Measurements from ENCODE around the gene EFNA3.
A peak's percentile ranks its signal among the peaks of the same experiment; 100 is the strongest.

EFNA3 gene

DNA sequence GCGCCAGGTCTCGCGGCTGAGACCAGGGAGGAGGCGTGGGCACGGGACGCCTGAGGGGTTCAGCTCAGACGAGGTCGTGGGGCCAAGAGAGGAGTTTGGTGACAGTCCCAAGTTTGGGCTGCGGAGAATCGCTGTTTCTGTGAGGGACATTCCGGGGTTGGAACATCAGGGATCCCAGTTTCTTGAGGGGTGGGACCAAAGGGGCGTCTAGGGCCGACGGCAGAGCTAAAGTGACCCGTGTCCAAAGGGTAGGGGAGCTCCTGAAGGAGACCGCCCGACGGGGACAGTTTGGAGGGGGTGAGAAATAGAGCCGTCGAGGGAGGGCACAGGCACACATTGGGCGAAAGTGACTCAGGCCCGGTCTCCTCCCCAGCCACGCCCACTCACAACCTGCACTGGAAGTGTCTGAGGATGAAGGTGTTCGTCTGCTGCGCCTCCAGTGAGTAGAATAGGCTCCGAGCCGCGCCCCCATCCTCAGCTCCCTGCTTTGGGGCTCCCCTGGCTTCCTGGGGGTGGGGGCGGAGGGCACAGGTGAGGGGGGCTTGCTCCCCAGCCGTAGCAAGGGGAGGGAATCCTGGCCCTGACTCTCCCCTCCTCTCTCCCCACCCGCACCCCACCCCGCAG, 7.0 kb downstream of the EFNA3 start:
- no peak for DNase-seq

DNA sequence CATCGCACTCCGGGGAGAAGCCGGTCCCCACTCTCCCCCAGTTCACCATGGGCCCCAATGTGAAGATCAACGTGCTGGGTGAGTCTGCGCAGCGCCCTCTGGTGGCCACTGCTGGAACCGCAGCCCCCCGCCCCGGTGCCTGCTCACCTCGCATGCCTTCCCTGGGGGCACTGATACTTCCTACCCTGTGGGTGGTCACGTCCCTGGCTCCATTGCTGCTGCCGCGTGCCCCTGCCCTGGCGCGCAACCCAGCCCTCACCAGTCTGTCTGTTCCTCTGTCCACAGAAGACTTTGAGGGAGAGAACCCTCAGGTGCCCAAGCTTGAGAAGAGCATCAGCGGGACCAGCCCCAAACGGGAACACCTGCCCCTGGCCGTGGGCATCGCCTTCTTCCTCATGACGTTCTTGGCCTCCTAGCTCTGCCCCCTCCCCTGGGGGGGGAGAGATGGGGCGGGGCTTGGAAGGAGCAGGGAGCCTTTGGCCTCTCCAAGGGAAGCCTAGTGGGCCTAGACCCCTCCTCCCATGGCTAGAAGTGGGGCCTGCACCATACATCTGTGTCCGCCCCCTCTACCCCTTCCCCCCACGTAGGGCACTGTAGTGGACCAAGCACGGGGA, 7.6 kb downstream of the EFNA3 start:
- DNase-seq, result no peak

DNA sequence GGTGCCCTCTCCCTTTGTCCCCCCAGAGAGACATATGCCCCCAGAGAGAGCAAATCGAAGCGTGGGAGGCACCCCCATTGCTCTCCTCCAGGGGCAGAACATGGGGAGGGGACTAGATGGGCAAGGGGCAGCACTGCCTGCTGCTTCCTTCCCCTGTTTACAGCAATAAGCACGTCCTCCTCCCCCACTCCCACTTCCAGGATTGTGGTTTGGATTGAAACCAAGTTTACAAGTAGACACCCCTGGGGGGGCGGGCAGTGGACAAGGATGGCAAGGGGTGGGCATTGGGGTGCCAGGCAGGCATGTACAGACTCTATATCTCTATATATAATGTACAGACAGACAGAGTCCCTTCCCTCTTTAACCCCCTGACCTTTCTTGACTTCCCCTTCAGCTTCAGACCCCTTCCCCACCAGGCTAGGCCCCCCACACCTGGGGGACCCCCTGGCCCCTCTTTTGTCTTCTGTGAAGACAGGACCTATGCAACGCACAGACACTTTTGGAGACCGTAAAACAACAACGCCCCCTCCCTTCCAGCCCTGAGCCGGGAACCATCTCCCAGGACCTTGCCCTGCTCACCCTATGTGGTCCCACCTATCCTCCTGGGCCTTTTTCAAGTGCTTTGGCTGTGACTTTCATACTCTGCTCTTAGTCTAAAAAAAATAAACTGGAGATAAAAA, 8.4 kb downstream of the EFNA3 start:
- no peak for DNase-seq

DNA sequence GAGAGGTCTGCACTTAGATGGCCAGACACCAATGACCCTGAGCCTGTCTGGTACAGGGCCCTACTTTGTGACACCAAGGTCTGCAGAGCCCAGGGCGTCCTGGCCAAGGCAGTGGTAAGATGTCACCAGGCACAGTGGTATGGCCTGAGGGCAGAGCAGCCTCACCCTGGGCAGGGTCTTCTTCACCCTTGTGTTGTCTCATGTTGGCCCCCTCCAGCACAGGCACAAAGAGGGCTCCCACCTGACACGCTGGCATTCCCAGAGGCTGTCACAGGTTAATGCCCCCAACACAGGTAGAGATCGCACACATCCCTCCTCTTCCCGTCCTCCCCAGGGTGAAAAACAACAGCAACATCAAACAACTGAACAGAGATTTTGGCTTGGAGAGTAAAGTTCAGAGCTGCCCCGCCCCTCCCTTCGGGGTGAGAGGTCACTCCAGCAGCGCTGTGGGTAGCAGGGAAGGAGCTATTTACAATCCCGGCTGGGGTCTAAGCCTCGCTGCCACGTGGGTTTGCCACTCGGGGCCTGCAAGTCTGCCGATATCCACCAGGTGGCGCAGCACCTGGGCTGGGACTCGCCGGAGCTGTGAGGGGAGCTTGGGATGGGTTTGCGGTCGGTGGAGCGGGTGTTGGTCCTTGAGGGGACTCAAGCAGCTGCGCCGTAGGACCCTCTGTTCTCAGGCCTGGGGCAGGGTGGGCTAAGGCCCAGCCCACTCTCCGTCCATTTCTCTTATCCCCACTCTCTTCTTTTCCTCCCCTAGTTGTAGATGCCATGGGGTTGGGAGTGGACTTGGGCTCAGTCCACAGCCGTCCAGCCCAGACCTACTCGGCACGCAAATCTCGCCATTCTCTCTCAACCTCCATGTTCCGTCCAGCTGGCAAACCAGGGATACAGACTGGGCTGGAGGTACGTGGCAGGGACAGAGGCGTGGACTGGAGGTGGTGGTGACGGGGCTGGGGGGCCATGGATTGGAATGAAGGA, 12.7 kb downstream of the EFNA3 start:
- DNase-seq, result no peak

DNA sequence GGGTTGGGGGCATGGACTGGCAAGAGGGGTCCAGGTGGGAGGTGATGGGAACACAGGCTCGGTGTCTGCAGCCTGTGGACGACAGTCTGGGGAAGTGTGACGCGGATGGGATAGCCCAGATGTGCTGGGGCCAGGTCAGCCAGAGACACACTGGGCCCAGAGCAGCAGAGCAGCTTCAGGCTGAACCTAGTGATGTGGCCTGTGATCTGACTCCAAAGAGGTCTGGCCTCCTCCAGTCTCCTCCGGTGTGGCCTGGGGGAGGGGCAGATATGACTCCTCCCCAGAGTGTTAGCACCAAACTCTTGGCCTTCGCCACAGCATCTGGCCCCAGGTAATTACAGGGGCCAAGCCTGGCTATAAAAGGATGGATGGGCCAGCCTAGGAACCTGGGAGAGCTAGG, 13.5 kb downstream of the EFNA3 start:
- DNase-seq, result no peak

DNA sequence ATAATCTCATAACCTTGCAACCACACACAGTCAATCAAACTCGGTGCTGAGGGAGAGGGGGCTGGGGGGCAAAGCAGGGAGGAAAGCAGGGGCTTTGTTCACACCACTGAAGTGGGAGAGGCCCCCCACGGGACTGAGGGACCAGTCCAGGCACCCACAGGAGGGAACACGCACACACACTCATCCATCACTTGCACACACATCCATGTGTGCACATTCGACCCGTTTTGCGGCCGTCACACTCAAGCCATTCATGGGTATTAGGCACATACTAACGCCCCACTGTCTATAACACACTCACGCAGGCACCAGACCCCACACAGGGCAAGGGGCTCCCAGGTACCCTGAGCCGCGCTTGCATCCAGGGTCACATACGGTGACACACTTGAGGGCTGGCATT, 14.0 kb downstream of the EFNA3 start:
- DNase-seq, result no peak

DNA sequence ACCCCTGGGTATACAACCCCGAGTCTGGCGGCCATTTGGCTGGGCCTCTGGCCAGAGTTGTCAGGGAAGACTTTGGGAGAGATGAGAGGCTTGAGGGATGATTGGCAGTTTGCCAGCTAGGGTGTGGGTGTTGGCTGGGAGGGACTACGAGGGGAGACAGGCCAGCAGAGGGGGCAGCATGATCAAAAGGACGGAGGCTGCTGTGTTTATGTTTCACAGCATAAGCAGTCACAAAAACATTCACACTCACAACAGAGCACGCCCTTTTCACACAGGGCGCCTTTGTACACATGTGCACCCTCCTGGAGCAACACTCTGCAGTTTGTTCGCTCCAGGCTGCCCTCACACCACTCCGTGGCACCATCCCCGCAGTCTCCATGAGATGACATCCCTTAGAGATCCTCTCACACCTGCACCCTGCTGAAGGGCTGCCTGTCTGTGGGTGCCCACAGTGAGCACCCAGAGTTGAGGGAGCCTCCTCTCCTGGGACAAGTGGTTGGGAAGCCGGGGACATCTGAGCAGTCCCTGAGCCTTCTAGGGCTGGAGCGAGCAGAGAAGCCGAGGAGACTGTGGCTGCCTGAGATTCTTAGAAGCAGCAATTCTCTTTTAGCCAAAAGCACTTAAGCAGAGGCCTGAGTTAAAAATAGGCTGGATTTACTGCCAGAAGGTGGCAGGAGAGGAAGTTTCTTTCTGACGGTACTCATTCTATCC, 15.4 kb downstream of the EFNA3 start:
- peak; percentile 40 for DNase-seq

DNA sequence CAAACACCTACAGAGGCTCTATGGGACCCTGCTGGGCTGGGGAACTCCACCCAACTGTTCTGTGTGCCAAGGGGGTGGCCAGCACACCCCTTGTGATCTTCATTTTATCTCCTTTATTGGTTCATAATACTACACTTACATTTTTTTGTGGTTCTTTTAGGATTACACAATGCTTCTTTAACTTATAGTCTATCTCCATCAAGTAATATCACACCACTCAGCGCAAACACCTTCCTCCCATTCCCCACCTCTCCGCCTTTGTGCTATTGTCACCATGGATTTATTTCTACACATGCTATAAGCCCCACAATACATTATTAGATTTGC, 15.9 kb downstream of the EFNA3 start:
- DNase-seq, result no peak

DNA sequence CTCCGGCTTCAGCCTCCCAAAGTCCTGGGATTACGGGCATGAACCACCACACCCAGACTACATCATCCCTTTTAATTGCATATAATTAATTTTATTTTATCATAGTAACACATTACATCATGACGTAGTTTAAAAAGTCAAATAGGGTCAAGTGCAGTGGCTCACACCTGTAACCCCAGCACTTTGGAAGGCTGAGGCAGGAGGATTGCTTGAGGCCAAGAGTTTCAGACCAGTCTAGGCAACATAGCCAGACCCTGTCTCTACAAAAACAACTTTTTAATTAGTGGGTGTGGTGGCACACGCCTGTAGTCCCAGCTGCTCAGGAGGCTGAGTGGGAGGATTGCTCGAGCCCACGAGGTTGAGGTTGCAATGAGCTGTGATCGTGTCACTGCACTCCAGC, 20.7 kb downstream of the EFNA3 start:
- no peak for DNase-seq

DNA sequence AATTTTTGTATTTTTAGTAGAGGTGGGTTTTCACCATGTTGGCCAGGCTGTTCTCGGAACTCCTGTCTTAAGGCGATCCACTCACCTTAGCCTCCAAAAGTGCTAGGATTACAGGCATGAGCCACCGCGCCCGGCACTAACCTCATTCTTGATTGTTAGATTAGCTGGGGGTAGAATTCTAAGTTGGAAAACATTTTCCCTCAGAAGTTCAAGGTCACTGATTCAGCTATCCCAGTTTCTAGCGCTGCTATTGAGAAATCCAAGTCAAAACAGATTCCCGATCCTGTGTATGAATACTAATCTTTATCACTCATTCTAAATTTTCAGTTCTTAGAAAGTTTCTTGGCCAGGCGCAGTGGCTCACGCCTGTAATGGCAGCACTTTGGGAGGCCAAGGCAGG, 24.7 kb downstream of the EFNA3 start:
- DNase-seq, result no peak

DNA sequence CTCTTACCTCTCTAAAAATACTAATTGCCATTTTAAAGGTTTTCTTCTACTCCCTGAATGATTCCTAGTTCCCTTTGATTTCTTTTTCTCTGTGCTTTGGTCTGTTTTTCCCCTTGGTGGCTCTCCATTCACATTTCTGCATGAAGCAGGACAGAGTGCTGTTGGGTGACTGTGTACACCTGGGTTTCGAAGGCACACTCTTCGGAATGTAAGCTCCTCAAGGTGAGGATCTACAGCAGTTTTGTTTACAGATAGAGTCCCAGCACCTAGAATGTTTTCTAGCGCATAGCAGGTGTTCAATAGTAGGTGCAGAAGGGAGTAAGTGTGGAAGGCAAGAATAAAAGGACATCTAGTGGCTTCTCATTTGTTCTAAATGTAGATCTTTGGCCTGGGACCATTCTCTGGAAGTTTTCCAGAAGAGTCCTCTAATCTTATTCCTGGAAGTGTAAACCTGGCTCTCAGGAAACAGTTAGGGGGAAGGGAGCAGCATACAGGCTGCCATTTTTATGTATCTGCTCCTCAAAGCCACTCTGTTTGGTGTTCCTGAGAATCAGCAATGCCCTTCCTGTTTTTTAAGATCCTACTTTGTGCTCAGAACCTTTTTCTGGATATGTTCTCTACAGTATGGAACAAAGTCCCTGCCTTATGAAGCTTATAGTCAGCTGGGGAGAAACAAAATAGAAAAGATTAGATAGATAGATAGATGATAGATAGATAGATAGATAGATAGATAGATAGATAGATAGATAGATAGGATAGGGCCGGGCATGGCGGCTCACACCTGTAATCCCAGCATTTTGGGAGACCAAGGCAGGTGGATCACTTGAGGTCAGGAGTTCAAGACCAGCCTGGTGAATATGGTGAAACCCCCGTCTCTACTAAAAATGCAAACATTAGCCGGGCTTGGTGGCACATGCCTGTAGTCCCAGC, 26.2 kb downstream of the EFNA3 start:
- no peak for DNase-seq

DNA sequence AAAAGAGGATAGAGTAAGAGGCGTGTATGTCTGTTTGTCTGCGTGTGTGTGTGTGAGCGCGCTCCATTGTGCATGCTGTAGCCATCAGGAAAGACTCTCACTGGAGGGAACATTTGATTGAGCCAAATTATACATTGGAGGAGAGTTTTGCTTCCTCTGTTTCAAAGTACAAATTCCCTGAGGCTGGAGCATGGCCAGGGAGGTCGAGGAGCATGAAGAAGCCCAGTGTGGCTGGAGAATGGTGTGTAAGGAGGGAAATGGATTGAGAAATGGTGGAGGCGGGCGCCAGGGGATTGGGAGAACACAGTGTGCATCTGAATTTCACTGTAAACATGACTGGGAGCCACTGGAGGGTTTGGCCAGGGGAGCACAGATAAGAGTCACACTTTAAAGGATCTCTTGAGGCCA, 27.0 kb downstream of the EFNA3 start:
- no peak for DNase-seq

DNA sequence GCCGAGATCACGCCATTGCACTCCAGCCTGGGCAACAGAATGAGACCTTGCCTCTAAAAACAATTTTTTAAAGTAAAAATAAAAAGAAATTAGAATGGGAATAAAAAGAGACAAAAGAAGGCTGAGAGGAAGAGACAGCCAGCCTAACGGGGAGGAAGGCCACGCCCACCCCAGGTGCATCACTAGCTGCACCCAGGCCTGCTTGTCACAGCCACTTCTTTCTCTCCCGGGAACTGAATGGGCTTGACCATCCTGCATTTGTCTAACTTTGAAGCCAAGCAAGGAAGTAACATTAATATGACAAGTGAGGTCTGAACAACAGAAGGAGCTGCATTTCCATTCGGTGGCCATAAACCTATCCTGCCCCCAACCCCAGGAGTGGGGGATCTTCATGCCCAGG, 28.2 kb downstream of the EFNA3 start:
- DNase-seq, result peak; percentile 37

DNA sequence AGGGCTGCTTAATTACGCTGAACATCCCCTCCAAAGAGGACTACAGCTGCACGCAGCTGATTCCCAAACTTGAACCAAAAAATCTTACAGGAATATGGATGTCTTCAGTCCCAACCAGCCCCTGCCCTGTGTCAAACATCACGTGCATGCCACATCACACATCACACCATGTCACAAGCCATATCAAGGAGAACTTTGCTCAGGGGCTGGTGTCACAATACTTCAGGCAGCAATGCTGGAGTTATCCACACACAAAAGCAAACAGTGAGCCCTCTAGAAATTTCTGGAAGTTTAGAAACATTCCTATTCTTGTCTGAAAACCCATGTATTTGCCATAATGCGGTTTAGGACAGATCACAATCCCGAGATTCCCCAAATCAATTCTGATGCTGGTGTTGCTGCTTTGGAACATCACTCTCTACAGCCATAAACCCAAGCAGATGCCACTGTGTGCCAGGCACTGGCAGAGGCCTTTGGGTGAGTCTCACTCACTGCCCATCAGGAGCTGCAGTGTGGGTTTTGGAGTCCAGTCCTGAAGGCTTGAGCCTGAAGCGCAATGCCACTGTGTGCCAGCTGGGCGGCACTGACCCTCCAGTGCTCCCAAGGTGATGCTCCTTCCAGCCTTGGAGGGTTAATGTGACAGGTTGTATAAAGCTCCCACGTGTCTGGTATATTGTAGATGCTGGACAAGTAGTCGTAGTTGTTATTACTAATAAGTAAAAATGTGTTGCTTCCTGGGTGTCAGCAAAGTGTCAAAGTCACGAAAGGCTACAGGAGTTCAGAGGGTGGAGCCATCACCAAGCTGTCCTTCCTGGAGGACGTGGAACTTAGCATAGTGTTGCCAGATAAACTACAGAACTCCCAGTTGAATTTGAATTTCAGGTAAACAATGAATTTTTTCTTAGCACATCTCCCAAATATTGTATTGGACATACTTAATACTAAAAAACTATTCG, 28.9 kb downstream of the EFNA3 start:
- DNase-seq, result no peak

DNA sequence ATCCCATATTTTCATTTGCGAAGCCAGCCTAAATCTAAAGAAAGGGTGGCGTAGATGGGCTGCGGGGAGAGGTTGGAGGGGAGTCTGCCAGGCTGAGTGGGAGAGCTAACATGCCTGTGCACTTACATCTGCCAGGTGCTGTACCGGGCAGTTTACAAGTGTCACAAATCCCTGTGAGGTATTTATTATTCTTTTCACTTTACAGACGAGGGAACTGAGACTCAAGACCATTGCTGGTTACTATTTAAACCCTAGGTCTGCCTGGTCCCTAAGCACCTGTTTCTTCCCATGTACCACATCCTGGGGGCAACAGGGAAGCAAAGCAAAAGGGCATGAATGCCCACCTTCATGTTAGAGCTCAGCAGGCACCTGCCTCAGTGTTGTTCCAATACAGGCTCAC, 29.7 kb downstream of the EFNA3 start:
- DNase-seq, result no peak

DNA sequence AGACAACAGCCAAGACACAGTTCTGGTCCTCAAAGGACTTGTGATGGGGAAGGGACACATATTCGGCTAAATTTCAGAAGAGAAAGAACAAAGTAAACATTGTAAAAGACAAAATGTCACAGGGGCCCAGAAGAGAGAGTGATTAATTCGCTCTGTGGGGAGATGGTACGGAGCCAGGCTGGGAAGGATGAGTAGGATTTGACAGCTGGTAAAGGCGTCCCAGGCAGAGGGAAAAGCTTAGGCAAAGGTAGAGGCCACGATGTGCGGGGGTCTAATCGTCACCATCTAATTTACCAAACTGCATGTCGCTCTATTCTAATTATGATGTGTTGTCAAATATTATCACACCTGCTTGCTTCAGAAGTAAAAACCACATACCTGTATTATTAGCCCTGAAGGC, 31.7 kb downstream of the EFNA3 start:
- DNase-seq, result no peak

DNA sequence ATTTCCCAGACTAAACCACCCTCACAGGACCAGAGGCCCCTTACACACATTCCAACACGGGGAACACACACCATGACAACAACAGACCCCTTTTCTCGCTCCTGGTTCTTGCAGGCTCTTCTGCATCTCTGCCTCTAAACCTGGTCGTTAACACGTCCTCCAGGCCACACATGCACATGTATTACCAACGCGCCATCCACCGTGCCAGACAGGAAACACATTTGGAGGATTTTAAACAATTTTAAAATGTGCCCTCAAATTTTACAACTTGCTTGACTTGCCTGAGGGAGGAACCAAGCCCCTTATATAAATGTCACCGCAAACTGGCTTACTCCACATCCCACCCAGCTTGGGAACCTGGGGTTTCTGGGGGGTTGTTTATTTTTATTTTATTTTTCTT, 32.2 kb downstream of the EFNA3 start:
- DNase-seq, result no peak

DNA sequence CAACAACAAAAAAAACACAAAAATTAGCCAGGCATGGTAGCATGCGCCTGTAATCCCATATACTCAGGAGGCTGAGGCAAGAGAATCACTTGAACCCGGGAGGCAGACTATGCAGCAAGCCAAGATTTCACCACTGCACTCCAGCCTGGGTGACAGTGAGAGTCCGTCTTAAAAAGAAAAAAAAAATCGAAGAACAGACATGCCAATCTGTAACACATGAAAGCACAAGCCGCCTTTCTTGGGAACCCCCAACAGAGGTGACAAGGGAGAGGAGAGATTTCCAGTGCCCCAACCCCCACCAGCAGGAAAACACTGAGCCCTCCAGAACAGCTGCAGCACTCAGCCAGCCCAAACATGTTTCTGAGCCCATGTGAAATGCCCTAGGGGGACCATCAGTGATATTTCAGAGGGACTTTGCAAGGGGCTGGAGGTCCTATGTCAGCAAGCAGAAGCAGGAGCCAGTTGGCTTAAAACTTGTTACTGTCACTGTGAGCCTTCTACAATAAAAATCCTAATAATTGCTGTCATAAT, 34.9 kb downstream of the EFNA3 start:
- no peak for DNase-seq

DNA sequence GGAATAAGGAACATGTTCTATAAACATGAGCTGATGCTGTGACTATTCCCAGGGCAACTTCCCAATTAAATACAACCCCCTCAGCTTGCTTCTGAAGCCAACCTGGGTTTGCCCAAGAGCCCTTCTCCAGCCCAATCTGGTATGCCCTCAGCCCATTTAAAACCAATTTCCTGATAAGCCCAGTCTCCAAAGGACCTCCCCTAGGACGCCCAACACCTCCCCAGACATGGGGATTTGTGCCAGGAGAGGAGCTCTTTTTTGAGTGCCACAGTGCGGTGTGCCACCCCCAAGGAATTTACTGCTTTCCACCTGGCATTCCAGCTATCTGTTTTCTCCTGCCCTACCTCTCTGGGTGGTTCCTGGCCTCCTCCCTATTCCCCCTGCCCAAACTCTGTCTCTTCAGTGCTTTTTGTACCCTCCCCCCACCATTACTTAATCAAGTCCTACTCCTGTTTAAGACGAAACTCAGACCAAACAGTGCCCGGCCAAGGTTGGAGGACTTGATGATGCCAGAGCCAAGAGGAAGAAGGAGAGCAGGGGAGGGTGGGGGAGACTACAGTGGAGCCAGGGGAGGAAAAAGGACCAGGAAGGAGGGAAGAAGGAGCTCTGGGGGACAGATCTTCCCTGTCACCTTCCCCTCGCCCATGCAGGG, 37.6 kb downstream of the EFNA3 start:
- DNase-seq, result no peak

DNA sequence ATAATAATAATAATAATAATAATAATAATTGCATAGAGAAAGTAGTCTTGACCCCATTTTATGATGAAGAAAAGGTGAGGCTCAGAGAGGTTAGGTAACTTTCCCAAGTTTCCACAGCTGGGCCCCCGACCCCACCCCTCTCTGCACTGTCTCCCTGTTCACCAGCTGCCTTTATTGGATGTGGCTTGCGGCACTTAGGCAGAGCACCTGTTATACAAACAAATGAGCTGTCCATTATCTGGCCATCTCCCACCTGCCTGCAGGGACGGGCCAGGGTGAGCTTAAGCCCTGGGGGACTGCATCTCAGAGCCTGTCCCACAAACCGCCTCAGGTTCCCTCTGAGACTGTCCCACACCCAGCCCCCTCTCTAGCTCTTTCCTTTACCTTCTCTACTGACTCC, 39.0 kb downstream of the EFNA3 start:
- DNase-seq, result peak; percentile 41
